H1 (cell line): Measurements from ENCODE around the gene CHST9. TPM values are rescaled to one million over a fixed set of nuclear protein-coding genes. Genes with fewer than 3 reads are reported as not detected.

Source experiments
- CTCF ChIA-PET: fragments of 300-600 bp; sonication (Branson Sonifier 250); formaldehyde crosslinking; loops from one replicate; lab custom pipeline; 2021; ENCODE audit not compliant: partially characterized antibody; lab: Charles Lee
- POLR2A ChIA-PET: fragments of 300-600 bp; sonication (Branson Sonifier 250); formaldehyde crosslinking; loops from one replicate; lab custom pipeline; 2021; ENCODE audit warnings: inconsistent platforms; ENCODE audit not compliant: partially characterized antibody; lab: Charles Lee
- DNase-seq, 2 experiments: peaks; one replicate each; pipeline versions ENCODE4 v3.0.0 to v3.0.0-alpha.2; 2010 to 2022; ENCODE audit warnings: low spot score in 2 of 2, low read depth in 1 of 2, mixed read lengths in 1 of 2
- FAIRE-seq: peaks from 2 replicates; lab custom pipeline; 2011; peaks lifted over from hg19 to GRCh38; lab: Jason Lieb, UNC
- H2AFZ ChIP-seq: 2 replicates; pipeline ENCODE4 v1.8.1; 2012; ENCODE audit warnings: low read length, inconsistent platforms
- H2AK5ac ChIP-seq: 2 replicates; pipeline ENCODE4 v1.6.1; 2013; ENCODE audit warnings: low read depth, low read length
- H2BK120ac ChIP-seq: replicated peaks from 2 replicates; pipeline ENCODE3; 2013; ENCODE audit warnings: low read depth, low read length, inconsistent platforms
- H2BK12ac ChIP-seq: 2 replicates; pipeline ENCODE4 v1.6.1; 2013; ENCODE audit warnings: low read depth, low read length
- H2BK15ac ChIP-seq: 2 replicates; pipeline ENCODE4 v1.6.1; 2013; ENCODE audit warnings: low read length
- H2BK20ac ChIP-seq: 2 replicates; pipeline ENCODE4 v1.6.1; 2013; ENCODE audit warnings: low read length
- H2BK5ac ChIP-seq: 2 replicates; pipeline ENCODE4 v1.6.1; 2013; ENCODE audit warnings: low read depth, low read length
- H3K14ac ChIP-seq: 2 replicates; pipeline ENCODE4 v1.6.1; 2013; ENCODE audit warnings: inconsistent platforms; ENCODE audit not compliant: insufficient read length
- H3K18ac ChIP-seq: 2 replicates; pipeline ENCODE4 v1.6.1; 2013; ENCODE audit warnings: low read length; ENCODE audit errors: extremely low read depth
- H3K23ac ChIP-seq: 2 replicates; pipeline ENCODE4 v1.6.1; 2013; ENCODE audit warnings: inconsistent platforms; ENCODE audit not compliant: insufficient read length
- H3K23me2 ChIP-seq: 2 replicates; pipeline ENCODE4 v1.6.1; 2013; ENCODE audit warnings: low read depth, low read length
- H3K27ac ChIP-seq: 2 replicates; pipeline ENCODE4 v1.6.1; 2011; ENCODE audit warnings: low read depth, low read length, inconsistent platforms
- H3K27me3 ChIP-seq, 4 experiments: replicated peaks in 1 of 4; 1 replicate in 1 of 4; 2 replicates in 3 of 4; pipeline versions ENCODE4 v1.6.1 to v1.8.1; 2011 to 2013; ENCODE audit warnings: low read length in 3 of 4, mild to moderate bottlenecking in 3 of 4, inconsistent platforms in 2 of 4, mixed read lengths in 2 of 4, moderate library complexity in 1 of 4; ENCODE audit not compliant: control insufficient read depth in 3 of 4, insufficient read depth in 3 of 4; ENCODE audit errors: extremely low read depth in 1 of 4
- H3K36me3 ChIP-seq, 4 experiments: 2 replicates each; pipeline versions ENCODE4 v1.6.1 to v1.8.1; 2011 to 2013; ENCODE audit warnings: mild to moderate bottlenecking in 4 of 4, low read length in 3 of 4, moderate library complexity in 2 of 4, control low read depth in 1 of 4, inconsistent platforms in 1 of 4; ENCODE audit not compliant: insufficient read depth in 4 of 4, control insufficient read depth in 2 of 4
- H3K4ac ChIP-seq: replicated peaks from 2 replicates; pipeline ENCODE3; 2013; ENCODE audit warnings: low read length, low read depth, mixed read lengths, inconsistent platforms; ENCODE audit not compliant: insufficient read length
- H3K4me1 ChIP-seq, 4 experiments: replicated peaks in 1 of 4; 1 replicate in 1 of 4; 2 replicates in 3 of 4; pipeline versions ENCODE4 v1.6.1 to v1.8.1; 2011 to 2013; ENCODE audit warnings: low read length in 3 of 4, inconsistent platforms in 2 of 4, mixed read lengths in 1 of 4; ENCODE audit not compliant: insufficient read depth in 4 of 4, control insufficient read depth in 3 of 4
- H3K4me2 ChIP-seq, 2 experiments: 2 replicates each; pipeline versions ENCODE4 v1.6.1 to v1.8.1; 2011 to 2013; ENCODE audit warnings: low read depth in 2 of 2, low read length in 2 of 2, control low read depth in 1 of 2, inconsistent platforms in 1 of 2, mild to moderate bottlenecking in 1 of 2; ENCODE audit not compliant: insufficient read depth in 1 of 2
- H3K4me3 ChIP-seq, 4 experiments: fragments of 200-600, 300-600 bp in 1 of 4; sonication (generic), shearing (Covaris generic), sonication (Bioruptor Twin) in 1 of 4; 2 replicates each; pipeline versions ENCODE4 v1.5.1 to v1.8.1; 2011 to 2016; ENCODE audit warnings: low read length in 4 of 4, low read depth in 3 of 4, control low read depth in 2 of 4, inconsistent platforms in 2 of 4, mild to moderate bottlenecking in 2 of 4, mixed read lengths in 1 of 4, moderate library complexity in 1 of 4; ENCODE audit not compliant: insufficient read depth in 2 of 4; ENCODE audit errors: extremely low read depth in 1 of 4
- H3K56ac ChIP-seq: replicated peaks from 2 replicates; pipeline ENCODE3; 2013; ENCODE audit warnings: low read depth, mild to moderate bottlenecking, mixed read lengths, low read length, inconsistent platforms; ENCODE audit not compliant: insufficient read length
- H3K79me1 ChIP-seq: 2 replicates; pipeline ENCODE4 v1.6.1; 2013; ENCODE audit warnings: low read depth, low read length, control low read depth
- H3K79me2 ChIP-seq, 2 experiments: 2 replicates each; pipeline versions ENCODE4 v1.6.1 to v1.8.1; 2012 to 2013; ENCODE audit warnings: low read length in 2 of 2, mild to moderate bottlenecking in 2 of 2, inconsistent platforms in 1 of 2; ENCODE audit not compliant: insufficient read depth in 2 of 2, control insufficient read depth in 1 of 2
- H3K9ac ChIP-seq, 4 experiments: replicated peaks in 1 of 4; 1 replicate in 1 of 4; 2 replicates in 3 of 4; pipeline versions ENCODE4 v1.6.1 to v1.8.1; 2011 to 2013; ENCODE audit warnings: low read depth in 3 of 4, low read length in 3 of 4, control low read depth in 2 of 4, mild to moderate bottlenecking in 2 of 4, moderate library complexity in 2 of 4, inconsistent platforms in 1 of 4; ENCODE audit errors: extremely low read depth in 1 of 4
- H3K9me3 ChIP-seq, 2 experiments: 2 replicates each; pipeline versions ENCODE4 v1.6.1 to v1.8.1; 2012 to 2013; ENCODE audit warnings: mild to moderate bottlenecking in 2 of 2, moderate library complexity in 2 of 2, control low read depth in 1 of 2, inconsistent platforms in 1 of 2, low read depth in 1 of 2, low read length in 1 of 2, mixed read lengths in 1 of 2; ENCODE audit not compliant: insufficient read depth in 2 of 2
- H4K20me1 ChIP-seq, 2 experiments: replicated peaks in 1 of 2; 2 replicates each; pipeline versions ENCODE3 to v1.8.1; 2011 to 2013; ENCODE audit warnings: inconsistent platforms in 2 of 2, low read length in 2 of 2, mild to moderate bottlenecking in 1 of 2; ENCODE audit not compliant: insufficient read depth in 2 of 2, control insufficient read depth in 1 of 2
- H4K5ac ChIP-seq: 2 replicates; pipeline ENCODE4 v1.6.1; 2013; ENCODE audit warnings: low read length, low read depth, mixed read lengths, inconsistent platforms; ENCODE audit not compliant: insufficient read length
- H4K8ac ChIP-seq: 2 replicates; pipeline ENCODE4 v1.8.0; 2013; ENCODE audit warnings: mild to moderate bottlenecking, moderate library complexity, low read length, inconsistent platforms; ENCODE audit not compliant: insufficient read depth; ENCODE audit errors: extremely low read depth
- H4K91ac ChIP-seq: replicated peaks from 2 replicates; pipeline ENCODE3; 2013; ENCODE audit warnings: low read length, mixed read lengths, inconsistent platforms; ENCODE audit not compliant: insufficient read length
- CEBPB ChIP-seq: IDR thresholded peaks from 2 replicates; pipeline ENCODE4 v1.6.1; 2012; ENCODE audit warnings: low read depth, low read length
- CHD1 ChIP-seq: IDR thresholded peaks from 2 replicates; pipeline ENCODE4 v1.6.1; 2012; ENCODE audit warnings: low read depth, low read length, improper control_type of control experiment
- CTBP2 ChIP-seq: IDR thresholded peaks from 2 replicates; pipeline ENCODE4 v1.7.0; 2011; ENCODE audit warnings: borderline replicate concordance, mild to moderate bottlenecking, moderate library complexity, mixed read lengths, low read length; ENCODE audit not compliant: insufficient read depth, insufficient read length
- EP300 ChIP-seq, 2 experiments: IDR thresholded peaks; 1 replicate in 1 of 2; 2 replicates in 1 of 2; pipeline ENCODE4 v1.6.1; 2011 to 2012; ENCODE audit warnings: low read depth in 2 of 2, low read length in 2 of 2, mild to moderate bottlenecking in 2 of 2, borderline replicate concordance in 1 of 2, inconsistent platforms in 1 of 2, moderate library complexity in 1 of 2
- GTF2F1 ChIP-seq: IDR thresholded peaks from 2 replicates; pipeline ENCODE4 v1.6.1; 2012; ENCODE audit warnings: low read depth, low read length, improper control_type of control experiment, borderline replicate concordance
- HDAC6 ChIP-seq: IDR thresholded peaks from one replicate; pipeline ENCODE4 v1.7.1; 2012; ENCODE audit warnings: low read depth, mild to moderate bottlenecking, inconsistent platforms, low read length, moderate library complexity
- JUN ChIP-seq: IDR thresholded peaks from 2 replicates; pipeline ENCODE4 v1.6.1; 2011; ENCODE audit warnings: low read depth, mild to moderate bottlenecking, improper control_type of control experiment, low read length
- NRF1 ChIP-seq: IDR thresholded peaks from 2 replicates; pipeline ENCODE4 v1.6.1; 2011; ENCODE audit warnings: mild to moderate bottlenecking, low read depth, low read length, improper control_type of control experiment
- RBBP5 ChIP-seq: IDR thresholded peaks from 2 replicates; pipeline ENCODE4 v1.7.1; 2012; ENCODE audit warnings: low read depth, mild to moderate bottlenecking, inconsistent platforms, low read length, moderate library complexity, borderline replicate concordance
- SAP30 ChIP-seq: fragments of 300-600 bp; sonication (generic); IDR thresholded peaks from 2 replicates; pipeline ENCODE4 v1.7.1; 2012; ENCODE audit warnings: low read length, moderate library complexity, mild to moderate bottlenecking, inconsistent platforms; ENCODE audit not compliant: insufficient read depth, insufficient replicate concordance
- SP2 ChIP-seq: IDR thresholded peaks from 2 replicates; pipeline ENCODE4 v1.6.1; 2012; ENCODE audit warnings: mild to moderate bottlenecking, low read length, inconsistent platforms
- SUZ12 ChIP-seq: fragments of 200-600 bp; sonication (generic); IDR thresholded peaks from 2 replicates; pipeline ENCODE4 v1.6.1; 2012; ENCODE audit warnings: mild to moderate bottlenecking, inconsistent platforms, low read length, moderate library complexity, mixed read lengths
- TBP ChIP-seq: IDR thresholded peaks from 2 replicates; pipeline ENCODE4 v1.6.1; 2011; ENCODE audit warnings: low read depth, low read length, improper control_type of control experiment
- USF2 ChIP-seq: IDR thresholded peaks from 2 replicates; pipeline ENCODE4 v1.6.1; 2011; ENCODE audit warnings: low read length, improper control_type of control experiment
- WGBS, 2 experiments: shearing (Covaris generic) in 1 of 2; methylation state at CpG; one replicate each; pipeline versions ENCODE4 v1.1.6 to v1.1.7; 2013 to 2015; ENCODE audit warnings: low lambda C conversion rate in 2 of 2, mixed read lengths in 2 of 2, inconsistent platforms in 1 of 2, low coverage in 1 of 2, missing lambda C conversion rate in 1 of 2; ENCODE audit not compliant: insufficient replicate concordance in 2 of 2, insufficient coverage in 1 of 2, insufficient read length in 1 of 2; ENCODE audit errors: extremely low coverage in 1 of 2, missing lambda C conversion rate in 1 of 2; 5-methylcytosine and 5-hydroxymethylcytosine counted together
- polyA plus RNA-seq, 7 experiments: library from polyadenylated mRNA; depleted of rRNA in 3 of 7; stranded (reverse) in 5 of 7; unstranded in 2 of 7; fragments of >200 nt in 5 of 7; fragments of 200-250 nt in 2 of 7; gene quantifications; 1 replicate in 5 of 7; 2 replicates in 1 of 7; 4 replicates in 1 of 7; pipeline versions ENCODE4 v1.2.1 to v1.2.3, GENCODE V29; 2011 to 2013; ENCODE audit warnings: missing spikeins in 2 of 7, mixed read lengths in 2 of 7
- total RNA-seq: library from RNA; stranded (reverse); fragmentation: NEBNext Ultra II Directional; extraction: Animal tissue kit (Norgen Biotek cat#: 25700); gene quantifications from 2 replicates; pipeline ENCODE4 v1.2.1, GENCODE V29; 2021

Gene CHST9
- total and polyA plus RNA-seq, 2 of the 8 experiments (the other 6 are each of a cell fraction or from before 2014, with no cell fraction given) = 3.2 to 24.3 TPM

DNA sequence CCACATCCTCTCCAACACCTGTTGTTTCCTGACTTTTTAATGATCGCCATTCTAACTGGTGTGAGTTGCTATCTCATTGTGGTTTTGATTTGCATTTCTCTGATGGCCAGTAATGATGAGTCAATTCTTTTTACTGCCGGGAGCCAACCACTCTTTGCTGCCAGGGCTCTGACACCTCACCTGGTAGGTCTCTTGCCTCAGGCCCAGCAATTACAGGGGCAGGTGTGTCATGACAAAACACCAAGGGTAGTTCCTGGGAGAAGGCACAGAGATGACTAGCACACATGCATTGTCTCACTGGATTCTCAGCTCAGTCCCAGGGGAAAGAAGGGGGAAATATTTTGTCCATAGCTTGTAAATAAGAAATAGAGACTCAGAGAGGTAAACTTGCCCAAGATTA lies 122.3 kb downstream of the CHST9 start:
- no peaks in the 10 kb centered on the region for H3K79me2 ChIP-seq
- H3K14ac ChIP-seq = no peak overlapping the region
- H3K9ac ChIP-seq = no peak overlapping the region
- no peak overlapping the region for H2BK12ac ChIP-seq
- H2BK120ac ChIP-seq = no peak overlapping the region
- no peaks in the 10 kb centered on the region for H3K9me3 ChIP-seq
- no peak overlapping the region for H4K91ac ChIP-seq
- DNase-seq = no peak
- no peak overlapping the region for H3K27ac ChIP-seq
- no peak overlapping the region for H2BK20ac ChIP-seq
- H4K20me1 ChIP-seq = no peaks in the 10 kb centered on the region
- H2BK15ac ChIP-seq = no peak overlapping the region
- H3K4me3 ChIP-seq = no peak overlapping the region
- H3K56ac ChIP-seq = no peak overlapping the region
- H4K5ac ChIP-seq = no peak overlapping the region
- H3K79me1 ChIP-seq = no peaks in the 10 kb centered on the region
- FAIRE-seq = no peak
- H3K4ac ChIP-seq = no peak overlapping the region
- H3K18ac ChIP-seq = no peak overlapping the region
- POLR2A ChIA-PET = no interaction called here
- peaks cover 0 to 4% (median 0%) of the 10 kb centered on the region in 4 experiments; a peak in 1 of 7 replicates for H3K4me1 ChIP-seq
- H3K27me3 ChIP-seq = no peaks in the 10 kb centered on the region
- no peak overlapping the region for H4K8ac ChIP-seq
- no peaks in the 10 kb centered on the region for H3K23me2 ChIP-seq
- H2BK5ac ChIP-seq = no peak overlapping the region
- no peaks in the 10 kb centered on the region; a peak in 1 of 8 replicates for H3K36me3 ChIP-seq
- 90% methylated on average over 2 of the region's 2 CpGs; no CpG with 5 or more reads in 1 of the 2 experiments for WGBS, 2 experiments
- H3K4me2 ChIP-seq = no peak overlapping the region
- no peak overlapping the region for H2AK5ac ChIP-seq
- no peak overlapping the region for H3K23ac ChIP-seq
- CTCF ChIA-PET = no interaction called here
- no peak overlapping the region for H2AFZ ChIP-seq
- no peak for TF ChIP-seq SP2
- no peak for TF ChIP-seq CHD1
- TF ChIP-seq GTF2F1 = no peak
- no peak for TF ChIP-seq NRF1
- no peak for TF ChIP-seq HDAC6
- TF ChIP-seq CEBPB = no peak
- no peak for TF ChIP-seq JUN
- TF ChIP-seq RBBP5 = no peak
- no peak for TF ChIP-seq SAP30
- no peak for TF ChIP-seq TBP
- no peak for TF ChIP-seq EP300 (IDR thresholded peaks at IDR 0.05; ENCODE audit: borderline replicate concordance in 1 of 2, low read depth in 2 of 2, low read length in 2 of 2)
- no peak for TF ChIP-seq CTBP2
- no peak for TF ChIP-seq USF2
- TF ChIP-seq SUZ12 = no peak
